Neural progenitor cell (in vitro differentiated cells): ENCODE results near the gene PLA2G2C.

Source experiments
- EZH2 ChIP-seq: fragments of 200-600 bp; sonication (generic); IDR thresholded peaks from 2 replicates; pipeline ENCODE4 v1.6.1; 2017; ENCODE audit warnings: antibody characterized with exemption, mild to moderate bottlenecking, moderate library complexity
- TF ChIP-seq, protein P1 (sequence below): fragments of 200-600 bp; sonication (generic); IDR thresholded peaks from 2 replicates; pipeline ENCODE4 v1.5.1; 2017; ENCODE audit warnings: antibody characterized with exemption, mild to moderate bottlenecking

DNA sequence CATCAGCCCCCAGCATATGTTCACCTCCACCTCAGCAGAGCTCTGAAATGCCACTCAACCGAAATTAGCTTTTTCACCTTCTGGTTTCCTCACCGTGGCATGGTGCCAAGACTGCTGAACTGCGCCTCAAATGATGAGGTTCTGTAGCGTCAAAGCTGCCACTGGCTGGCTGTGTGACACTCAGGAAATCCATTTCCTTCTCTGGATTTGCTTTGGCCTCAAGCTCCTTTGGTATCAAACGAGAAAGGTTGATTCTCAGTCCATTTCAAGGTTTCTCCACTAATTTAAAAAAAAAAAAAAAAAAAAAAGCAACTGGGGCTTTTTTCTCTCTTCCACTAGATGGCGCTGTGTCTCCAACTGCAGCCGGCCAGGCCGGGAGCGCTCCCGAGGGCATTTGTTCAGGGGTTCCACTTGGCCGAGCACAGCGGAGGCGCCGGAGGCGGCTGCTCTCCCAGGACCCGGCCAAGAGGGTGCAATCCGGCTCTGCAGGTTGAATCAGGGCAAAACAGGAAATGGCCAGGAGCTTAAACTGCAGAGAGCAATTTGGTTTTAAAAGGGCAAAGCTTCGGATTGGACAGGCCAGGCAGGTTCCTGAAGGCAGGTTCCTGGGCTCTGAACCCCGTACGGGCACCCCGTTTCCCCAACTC is 26.5 kb upstream of the PLA2G2C start:
- TF ChIP-seq, protein P1, sequence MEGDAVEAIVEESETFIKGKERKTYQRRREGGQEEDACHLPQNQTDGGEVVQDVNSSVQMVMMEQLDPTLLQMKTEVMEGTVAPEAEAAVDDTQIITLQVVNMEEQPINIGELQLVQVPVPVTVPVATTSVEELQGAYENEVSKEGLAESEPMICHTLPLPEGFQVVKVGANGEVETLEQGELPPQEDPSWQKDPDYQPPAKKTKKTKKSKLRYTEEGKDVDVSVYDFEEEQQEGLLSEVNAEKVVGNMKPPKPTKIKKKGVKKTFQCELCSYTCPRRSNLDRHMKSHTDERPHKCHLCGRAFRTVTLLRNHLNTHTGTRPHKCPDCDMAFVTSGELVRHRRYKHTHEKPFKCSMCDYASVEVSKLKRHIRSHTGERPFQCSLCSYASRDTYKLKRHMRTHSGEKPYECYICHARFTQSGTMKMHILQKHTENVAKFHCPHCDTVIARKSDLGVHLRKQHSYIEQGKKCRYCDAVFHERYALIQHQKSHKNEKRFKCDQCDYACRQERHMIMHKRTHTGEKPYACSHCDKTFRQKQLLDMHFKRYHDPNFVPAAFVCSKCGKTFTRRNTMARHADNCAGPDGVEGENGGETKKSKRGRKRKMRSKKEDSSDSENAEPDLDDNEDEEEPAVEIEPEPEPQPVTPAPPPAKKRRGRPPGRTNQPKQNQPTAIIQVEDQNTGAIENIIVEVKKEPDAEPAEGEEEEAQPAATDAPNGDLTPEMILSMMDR = peak; percentile 80
- no peak for TF ChIP-seq EZH2
